Measurements from ENCODE around the gene ALLC.
"Not testable (repeated sequence)": the region's sequence is repeated elsewhere in the genome, so short reads cannot be mapped to it uniquely, and the experiment has no call there.

The ALLC gene

DNA sequence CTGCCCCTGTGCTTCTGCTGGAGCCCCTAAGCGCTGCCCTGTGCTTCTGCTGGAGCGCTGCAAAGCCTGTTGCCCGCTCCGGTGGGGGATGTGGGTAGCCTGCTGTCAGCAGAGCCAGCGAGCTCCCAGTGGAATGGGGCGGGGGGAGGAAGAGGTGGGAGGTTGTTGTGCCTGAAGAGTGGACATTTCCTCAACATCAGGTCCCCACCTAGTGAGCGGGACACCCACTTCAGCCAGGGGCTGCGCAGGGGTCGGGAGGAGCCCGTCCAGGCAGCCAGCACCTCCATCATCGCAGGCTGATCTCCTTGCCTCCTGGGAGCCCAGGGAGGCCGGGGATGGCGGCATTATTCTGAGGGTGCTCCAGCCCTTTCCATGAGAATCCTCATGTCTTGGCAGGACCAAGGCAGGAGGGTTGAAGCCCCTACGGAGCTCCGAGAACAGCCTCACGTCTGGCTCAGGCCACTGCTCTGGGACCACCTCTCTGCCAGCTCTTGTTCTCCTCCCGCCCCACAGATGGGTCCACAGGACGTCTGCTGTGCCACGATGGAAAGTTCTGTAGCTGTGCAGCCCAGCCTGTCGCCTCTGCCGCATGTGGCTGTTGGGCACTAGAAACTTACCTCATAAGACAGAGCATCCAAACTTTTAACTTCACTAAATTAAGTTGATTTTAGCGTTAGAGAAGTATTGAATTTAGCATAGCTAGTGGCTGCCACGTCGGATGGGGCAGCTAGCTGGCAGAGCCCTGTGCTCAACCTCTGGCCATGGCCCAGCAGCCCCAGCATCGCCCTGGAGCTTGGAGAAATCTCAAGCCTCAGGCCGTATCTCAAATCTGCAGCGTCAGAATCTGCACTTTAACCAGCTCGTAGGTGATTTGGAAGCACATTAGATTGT, 1.9 kb upstream of the ALLC start:
- Histone ChIP-seq H3K36me3 (replicated peaks) (no peaks in the 10 kb centered on the region), H3K27me3 (replicated peaks) (no peaks in the 10 kb centered on the region), H3K4me3 (ENCODE audit: low read depth, low read length) (no peak overlapping the region), H3K27ac (no peak overlapping the region)
- in situ Hi-C loops (cut with HindIII; ENCODE audit: low pct_ligation_motif_present, low sequenced_read_pairs) = no loop called here
- TF ChIP-seq, protein P1, sequence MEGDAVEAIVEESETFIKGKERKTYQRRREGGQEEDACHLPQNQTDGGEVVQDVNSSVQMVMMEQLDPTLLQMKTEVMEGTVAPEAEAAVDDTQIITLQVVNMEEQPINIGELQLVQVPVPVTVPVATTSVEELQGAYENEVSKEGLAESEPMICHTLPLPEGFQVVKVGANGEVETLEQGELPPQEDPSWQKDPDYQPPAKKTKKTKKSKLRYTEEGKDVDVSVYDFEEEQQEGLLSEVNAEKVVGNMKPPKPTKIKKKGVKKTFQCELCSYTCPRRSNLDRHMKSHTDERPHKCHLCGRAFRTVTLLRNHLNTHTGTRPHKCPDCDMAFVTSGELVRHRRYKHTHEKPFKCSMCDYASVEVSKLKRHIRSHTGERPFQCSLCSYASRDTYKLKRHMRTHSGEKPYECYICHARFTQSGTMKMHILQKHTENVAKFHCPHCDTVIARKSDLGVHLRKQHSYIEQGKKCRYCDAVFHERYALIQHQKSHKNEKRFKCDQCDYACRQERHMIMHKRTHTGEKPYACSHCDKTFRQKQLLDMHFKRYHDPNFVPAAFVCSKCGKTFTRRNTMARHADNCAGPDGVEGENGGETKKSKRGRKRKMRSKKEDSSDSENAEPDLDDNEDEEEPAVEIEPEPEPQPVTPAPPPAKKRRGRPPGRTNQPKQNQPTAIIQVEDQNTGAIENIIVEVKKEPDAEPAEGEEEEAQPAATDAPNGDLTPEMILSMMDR (IDR thresholded peaks at IDR 0.05; ENCODE audit: low read depth, low read length, missing control alignments) = no peak
- no peak for DNase-seq

DNA sequence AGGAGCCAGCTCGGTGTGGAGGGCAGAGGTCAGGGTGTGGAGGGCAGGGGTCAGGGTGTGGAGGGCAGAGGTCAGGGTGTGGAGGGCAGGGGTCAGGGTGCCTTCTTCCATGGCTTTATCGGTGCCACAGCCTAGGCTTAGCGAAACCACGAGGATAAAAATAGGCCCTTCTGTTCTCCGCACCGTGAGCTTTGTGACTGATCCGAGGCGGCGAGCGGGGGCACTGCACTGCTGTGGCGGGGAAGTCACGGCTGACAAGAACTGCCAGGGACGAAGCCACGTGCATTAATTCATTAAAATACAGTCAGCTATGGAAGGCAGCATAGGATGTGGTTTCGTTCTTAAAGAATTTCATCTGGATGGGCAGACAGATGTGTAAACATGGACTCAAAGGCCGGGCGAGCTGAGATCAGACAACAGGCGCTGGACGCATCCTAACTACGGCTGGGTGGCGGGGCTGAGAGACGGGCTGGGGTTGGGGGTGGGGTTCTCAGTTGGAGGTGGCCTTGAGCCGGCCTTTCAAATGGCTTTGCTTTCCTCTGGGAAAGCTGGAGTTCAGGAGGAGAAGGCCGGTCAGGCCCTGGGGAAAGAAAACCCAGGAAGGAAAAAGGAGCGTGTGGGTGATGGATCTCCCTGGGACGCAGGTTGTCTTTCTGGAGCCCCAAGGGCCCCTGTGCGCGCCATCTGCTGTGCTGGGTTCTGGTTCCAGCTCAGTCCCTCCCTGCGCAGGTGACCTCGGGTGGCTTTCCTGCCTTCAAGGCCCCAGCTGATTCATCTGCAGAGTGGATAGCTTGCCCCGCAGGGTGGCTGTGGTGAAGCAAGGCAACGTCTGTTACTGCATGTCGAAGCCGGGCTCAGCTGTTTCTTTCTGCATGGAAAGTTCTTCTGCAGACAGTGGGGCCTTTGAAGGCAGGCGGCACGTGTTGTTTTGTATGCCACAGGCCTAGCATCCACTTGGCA, 958 bp upstream of the ALLC start:
- Histone ChIP-seq H3K36me3 (replicated peaks) (no peaks in the 10 kb centered on the region), H3K27ac (no peak overlapping the region), H3K4me3 (ENCODE audit: low read depth, low read length) (peak overlapping the region; percentile 9), H3K27me3 (replicated peaks) (no peaks in the 10 kb centered on the region)
- no peak for DNase-seq
- in situ Hi-C loops (cut with HindIII; ENCODE audit: low pct_ligation_motif_present, low sequenced_read_pairs) = no loop called here
- TF ChIP-seq, protein P1 (IDR thresholded peaks at IDR 0.05; ENCODE audit: low read depth, low read length, missing control alignments) = no peak

DNA sequence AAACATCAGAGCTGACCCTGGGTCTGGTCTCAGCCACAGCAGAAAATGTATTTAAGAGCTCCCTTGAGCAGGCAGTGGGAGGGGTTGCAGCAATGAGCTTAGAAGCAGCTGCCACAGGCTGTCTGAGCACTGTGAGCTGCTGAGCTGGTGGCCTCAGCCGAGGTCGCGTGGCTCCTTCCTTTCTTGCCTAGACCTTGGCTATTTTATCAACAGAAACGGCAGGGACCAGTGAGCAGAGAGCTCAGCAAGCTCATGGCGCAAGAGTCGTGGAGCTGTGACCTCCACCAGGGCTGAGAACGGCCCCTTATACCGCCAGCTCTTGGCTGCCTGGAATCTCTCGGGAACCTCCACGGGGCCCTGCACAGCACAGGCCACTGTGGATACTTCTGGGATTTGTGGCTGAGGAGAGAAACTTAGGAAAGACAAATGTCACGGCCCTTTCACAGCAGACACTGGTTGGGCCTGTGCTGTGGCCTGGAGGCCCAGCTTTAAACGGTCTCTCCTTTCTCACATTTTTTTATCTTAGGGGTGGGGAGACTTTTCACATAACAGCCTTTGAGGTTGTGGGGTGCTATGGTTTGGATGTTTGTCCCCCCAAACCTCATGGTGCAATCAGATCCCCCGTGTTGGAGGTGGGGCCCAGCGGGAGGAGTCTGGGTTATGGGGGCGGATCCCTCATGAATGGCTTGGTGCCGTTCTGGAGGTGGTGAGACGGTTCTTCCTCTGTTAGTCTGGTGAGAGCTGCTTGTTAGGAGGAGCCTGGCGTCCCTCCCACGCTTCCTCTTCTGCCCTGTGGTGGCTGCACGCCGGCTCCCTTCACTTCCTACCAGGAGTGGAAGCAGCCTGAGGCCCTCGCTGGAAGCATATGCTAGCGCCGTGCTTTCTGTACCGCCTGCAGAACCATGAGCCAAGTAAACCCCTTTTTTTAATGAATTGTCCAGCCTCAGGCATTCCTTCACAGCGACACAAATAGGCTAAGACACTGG, 1.7 kb downstream of the ALLC start:
- TF ChIP-seq, protein P1 (IDR thresholded peaks at IDR 0.05; ENCODE audit: low read depth, low read length, missing control alignments) = no peak
- in situ Hi-C loops (cut with HindIII; ENCODE audit: low pct_ligation_motif_present, low sequenced_read_pairs) = no loop called here
- DNase-seq = peak; percentile 14
- no peak overlapping the region for H3K4me3 ChIP-seq (ENCODE audit: low read depth, low read length)
- no peak overlapping the region for H3K27ac ChIP-seq
- H3K36me3 ChIP-seq (replicated peaks) = no peaks in the 10 kb centered on the region
- H3K27me3 ChIP-seq (replicated peaks) = no peaks in the 10 kb centered on the region

DNA sequence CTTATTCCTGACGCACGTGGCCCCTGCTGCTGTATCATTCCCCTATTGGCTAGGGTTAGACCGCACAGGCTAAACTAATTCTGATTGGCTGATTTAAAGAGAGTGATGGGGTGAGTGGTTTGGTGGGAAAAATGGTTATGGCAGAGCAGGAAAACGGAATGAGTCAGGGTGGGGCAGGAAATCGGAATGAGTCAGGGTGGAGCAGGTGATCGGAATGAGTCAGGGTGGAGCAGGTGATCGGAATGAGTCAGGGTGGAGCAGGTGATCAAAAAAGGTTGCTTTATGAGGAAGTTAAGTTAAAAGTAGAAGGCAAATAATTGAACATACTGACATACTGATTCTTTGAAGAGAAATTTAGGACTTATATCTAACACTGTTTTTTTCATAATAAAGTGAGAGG, 2.6 kb downstream of the ALLC start:
- H3K4me3 ChIP-seq (ENCODE audit: low read depth, low read length); H3K36me3 ChIP-seq (replicated peaks); in situ Hi-C loops (cut with HindIII; ENCODE audit: low pct_ligation_motif_present, low sequenced_read_pairs); DNase-seq; H3K27me3 ChIP-seq (replicated peaks); H3K27ac ChIP-seq: not testable (repeated sequence)

DNA sequence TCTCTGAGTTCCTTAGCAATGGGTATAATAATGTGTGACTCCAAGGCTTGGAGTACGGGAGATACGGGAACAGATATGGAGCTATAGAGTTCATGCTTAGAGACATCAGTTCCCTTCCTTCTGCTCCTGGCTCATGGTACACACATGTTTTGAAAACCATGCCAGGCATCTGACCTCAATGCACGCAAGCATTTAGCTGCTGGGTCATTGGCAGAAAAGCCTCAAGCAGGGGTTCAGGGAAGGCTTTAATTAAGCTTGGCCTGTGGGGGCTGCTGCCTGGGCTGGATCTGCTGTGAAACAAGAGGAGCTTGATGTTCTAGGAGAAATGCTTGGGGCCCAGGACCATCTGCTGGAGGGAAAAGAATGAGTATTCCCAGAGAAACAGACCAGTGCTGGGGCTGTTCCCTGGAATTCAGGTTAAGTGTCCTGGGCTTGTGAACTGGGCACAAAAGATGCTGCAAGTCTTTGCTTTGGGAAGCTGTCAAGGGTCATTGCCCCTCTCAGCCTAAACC, 3.2 kb downstream of the ALLC start:
- H3K4me3 ChIP-seq (ENCODE audit: low read depth, low read length) = no peak overlapping the region
- H3K36me3 ChIP-seq (replicated peaks) = no peaks in the 10 kb centered on the region
- no peak for DNase-seq
- no peak overlapping the region for H3K27ac ChIP-seq
- TF ChIP-seq, protein P1 (IDR thresholded peaks at IDR 0.05; ENCODE audit: low read depth, low read length, missing control alignments) = no peak
- H3K27me3 ChIP-seq (replicated peaks) = no peaks in the 10 kb centered on the region
- in situ Hi-C loops (cut with HindIII; ENCODE audit: low pct_ligation_motif_present, low sequenced_read_pairs) = no loop called here
